Measurements from ENCODE around the gene TMEM179. TPM values are rescaled to one million over a fixed set of nuclear protein-coding genes. Genes with fewer than 3 reads are reported as not detected.

The TMEM179 gene
- total and polyA plus RNA-seq, 2 of the 8 experiments (the other 6 are each of a cell fraction or from before 2014, with no cell fraction given), result 2.9 to 4.0 TPM

DNA sequence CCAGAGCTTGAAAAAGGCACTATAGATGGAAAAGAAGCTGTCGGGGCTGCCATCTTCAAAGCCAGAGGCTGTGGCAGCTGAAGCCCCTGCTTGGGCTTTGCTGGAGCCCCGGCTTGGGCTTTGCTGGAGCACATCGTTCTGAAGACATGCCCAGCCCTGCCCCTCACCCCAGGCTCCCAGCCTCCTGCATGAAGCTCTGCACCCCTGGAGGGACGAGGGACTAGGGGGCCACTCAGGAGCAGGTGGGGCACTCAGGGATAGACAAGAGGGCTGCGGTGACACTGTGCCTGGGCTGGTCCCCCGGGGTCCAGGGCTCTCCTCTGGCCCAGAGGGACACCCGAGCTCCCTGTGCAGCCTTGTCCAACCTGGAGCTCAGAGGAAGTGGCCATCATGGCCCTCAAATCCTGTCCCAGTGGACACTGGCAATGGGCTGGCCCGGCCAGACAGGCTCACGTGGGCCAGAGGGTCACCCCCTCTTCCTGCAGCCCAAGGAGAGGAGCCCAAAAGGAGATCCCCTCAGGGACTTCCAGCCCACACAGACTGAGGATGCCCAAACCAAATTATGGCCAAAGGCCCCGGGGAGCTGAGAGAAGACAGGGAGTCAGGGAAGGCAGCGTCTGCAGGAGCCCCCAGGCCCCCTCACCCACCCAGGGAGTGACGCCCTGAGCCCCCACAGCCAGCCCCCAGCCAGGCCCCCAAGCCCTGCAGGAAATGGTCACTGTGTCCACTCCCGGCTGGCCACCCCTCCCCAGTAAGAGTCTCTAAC is 48.1 kb downstream of the TMEM179 start:
- no peaks in the 10 kb centered on the region for H3K9me3 ChIP-seq (ENCODE audit: insufficient read depth in 2 of 2, low read depth in 1 of 2, low read length in 1 of 2)
- no peak overlapping the region for H3K18ac ChIP-seq (ENCODE audit: extremely low read depth, low read length)
- WGBS, 2 experiments (ENCODE audit: extremely low coverage in 1 of 2, insufficient coverage in 1 of 2, insufficient read length in 1 of 2, insufficient replicate concordance in 2 of 2, low coverage in 1 of 2, low lambda C conversion rate in 2 of 2, missing lambda C conversion rate in 1 of 2), result 90% methylated on average over 11 of the region's 13 CpGs; no CpG with 5 or more reads in 1 of the 2 experiments
- H3K79me2 ChIP-seq (ENCODE audit: control insufficient read depth in 1 of 2, insufficient read depth in 2 of 2, low read length in 2 of 2), result no peaks in the 10 kb centered on the region
- ChIA-PET POLR2A (ENCODE audit: partially characterized antibody) (interaction anchor here (1.5 kb wide), 1 partner anchor 8 kb away, joined by 3 read pairs; no protein-coding TSS in a partner anchor), CTCF (ENCODE audit: partially characterized antibody) (interaction anchor here (0.6 to 3.2 kb wide), 6 partner anchors 8 to 479 kb away, joined by 3 to 13 read pairs (median 3); no protein-coding TSS in a partner anchor)
- H3K27ac ChIP-seq (ENCODE audit: low read depth, low read length), result no peak overlapping the region
- no peak overlapping the region for H2AK5ac ChIP-seq (ENCODE audit: low read depth, low read length)
- no peak overlapping the region for H4K5ac ChIP-seq (ENCODE audit: insufficient read length, low read depth, low read length)
- H3K23me2 ChIP-seq (ENCODE audit: low read depth, low read length), result no peaks in the 10 kb centered on the region
- no peak overlapping the region for H3K14ac ChIP-seq (ENCODE audit: insufficient read length)
- no peak overlapping the region for H3K4ac ChIP-seq (replicated peaks; ENCODE audit: insufficient read length, low read depth, low read length)
- H2BK12ac ChIP-seq (ENCODE audit: low read depth, low read length), result no peak overlapping the region
- no peak overlapping the region for H3K9ac ChIP-seq (replicated peaks in 1 of 4; ENCODE audit: extremely low read depth in 1 of 4, low read depth in 3 of 4, low read length in 3 of 4)
- no peak overlapping the region for H4K91ac ChIP-seq (replicated peaks; ENCODE audit: insufficient read length, low read length)
- no peak overlapping the region for H3K4me2 ChIP-seq (ENCODE audit: insufficient read depth in 1 of 2, low read depth in 2 of 2, low read length in 2 of 2)
- H3K36me3 ChIP-seq (ENCODE audit: control insufficient read depth in 2 of 4, insufficient read depth in 4 of 4, low read length in 3 of 4), result no peaks in the 10 kb centered on the region
- no peak overlapping the region for H3K23ac ChIP-seq (ENCODE audit: insufficient read length)
- H4K20me1 ChIP-seq (replicated peaks in 1 of 2; ENCODE audit: control insufficient read depth in 1 of 2, insufficient read depth in 2 of 2, low read length in 2 of 2), result peaks cover 0 to 3% of the 10 kb centered on the region in 2 experiments
- no peak for FAIRE-seq
- no peaks in the 10 kb centered on the region for H3K27me3 ChIP-seq (replicated peaks in 1 of 4; ENCODE audit: control insufficient read depth in 3 of 4, extremely low read depth in 1 of 4, insufficient read depth in 3 of 4, low read length in 3 of 4)
- H2BK15ac ChIP-seq (ENCODE audit: low read length), result no peak overlapping the region
- H4K8ac ChIP-seq (ENCODE audit: extremely low read depth, insufficient read depth, low read length), result no peak overlapping the region; the same call in 1 of the 2 replicates
- H3K4me1 ChIP-seq (replicated peaks in 1 of 4; ENCODE audit: control insufficient read depth in 3 of 4, insufficient read depth in 4 of 4, low read length in 3 of 4), result no peaks in the 10 kb centered on the region
- H2BK5ac ChIP-seq (ENCODE audit: low read depth, low read length), result no peak overlapping the region
- no peaks in the 10 kb centered on the region for H3K79me1 ChIP-seq (ENCODE audit: low read depth, low read length)
- H3K4me3 ChIP-seq (ENCODE audit: extremely low read depth in 1 of 4, insufficient read depth in 2 of 4, low read depth in 3 of 4, low read length in 4 of 4), result no peak overlapping the region
- H2BK20ac ChIP-seq (ENCODE audit: low read length), result no peak overlapping the region
- no peak overlapping the region for H3K56ac ChIP-seq (replicated peaks; ENCODE audit: insufficient read length, low read depth, low read length)
- DNase-seq (ENCODE audit: low read depth in 1 of 2, low spot score in 2 of 2), result no peak
- no peak overlapping the region for H2AFZ ChIP-seq (ENCODE audit: low read length)
- no peak overlapping the region for H2BK120ac ChIP-seq (replicated peaks; ENCODE audit: low read depth, low read length)
- TF ChIP-seq, protein P1, sequence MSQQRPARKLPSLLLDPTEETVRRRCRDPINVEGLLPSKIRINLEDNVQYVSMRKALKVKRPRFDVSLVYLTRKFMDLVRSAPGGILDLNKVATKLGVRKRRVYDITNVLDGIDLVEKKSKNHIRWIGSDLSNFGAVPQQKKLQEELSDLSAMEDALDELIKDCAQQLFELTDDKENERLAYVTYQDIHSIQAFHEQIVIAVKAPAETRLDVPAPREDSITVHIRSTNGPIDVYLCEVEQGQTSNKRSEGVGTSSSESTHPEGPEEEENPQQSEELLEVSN (IDR thresholded peaks at IDR 0.05), result no peak
- TF ChIP-seq CBX5 (IDR thresholded peaks at IDR 0.05; ENCODE audit: low read depth, low read length) (no peak), RBBP5 (IDR thresholded peaks at IDR 0.05; ENCODE audit: borderline replicate concordance, low read depth, low read length) (no peak), PHF8 (conservative IDR thresholded peaks at IDR 0.05; ENCODE audit: low read depth, low read length) (no peak), EZH2 (IDR thresholded peaks at IDR 0.05; ENCODE audit: low read depth, low read length, severe bottlenecking) (no peak), SIRT6 (IDR thresholded peaks at IDR 0.05; ENCODE audit: low read length) (no peak), BRCA1 (IDR thresholded peaks at IDR 0.05; ENCODE audit: low read depth, low read length) (no peak), TEAD4 (IDR thresholded peaks at IDR 0.05; ENCODE audit: low read depth, low read length) (no peak), SUZ12 (IDR thresholded peaks at IDR 0.05; ENCODE audit: low read length) (no peak), GABPA (IDR thresholded peaks at IDR 0.05; ENCODE audit: borderline replicate concordance, insufficient read depth, low read length) (no peak)

Measured in H1 (cell line).